Progenitor cell of endocrine pancreas (in vitro differentiated cells): ENCODE data around the gene AFAP1L1. TPM values are rescaled to one million over a fixed set of nuclear protein-coding genes. Genes with fewer than 3 reads are reported as not detected.

ENCODE experiments used
- DNase-seq: peaks from one replicate; pipeline ENCODE4 v3.0.0; 2021; ENCODE audit warnings: low spot score; ENCODE audit not compliant: unreplicated experiment
- H3K27ac Mint-ChIP-seq: 2 replicates; pipeline ENCODE4 v1.8.0; 2021; ENCODE audit warnings: mild to moderate bottlenecking, moderate library complexity, mixed read lengths
- H3K27me3 Mint-ChIP-seq: 2 replicates; pipeline ENCODE4 v1.8.0; 2021; ENCODE audit warnings: mixed read lengths
- H3K36me3 Mint-ChIP-seq: 2 replicates; pipeline ENCODE4 v1.8.0; 2022; ENCODE audit warnings: mixed read lengths; ENCODE audit not compliant: insufficient read depth
- H3K4me1 Mint-ChIP-seq: 2 replicates; pipeline ENCODE4 v1.8.0; 2021; ENCODE audit warnings: low read depth, mixed read lengths
- H3K4me3 Mint-ChIP-seq: 2 replicates; pipeline ENCODE4 v1.8.0; 2021; ENCODE audit warnings: low read depth, mild to moderate bottlenecking, moderate library complexity, mixed read lengths
- H3K9me3 Mint-ChIP-seq: 2 replicates; pipeline ENCODE4 v1.8.0; 2021; ENCODE audit warnings: low read depth, mixed read lengths
- CTCF ChIP-seq: fragments of 200-600 bp; sonication (generic); IDR thresholded peaks from one replicate; pipeline ENCODE4 v1.5.0; 2021; ENCODE audit warnings: antibody characterized with exemption, mild to moderate bottlenecking; ENCODE audit not compliant: unreplicated experiment
- total RNA-seq: library from RNA; stranded (reverse); gene quantifications from 2 replicates; pipeline ENCODE4 v1.2.1, GENCODE V29; 2021

AFAP1L1 gene
- total RNA-seq, 1 donor from 2014 or later, result 0.69 TPM

- no peaks in the 10 kb centered on the region for H3K36me3 Mint-ChIP-seq
- no peak overlapping the region for H3K4me3 Mint-ChIP-seq
- no peak overlapping the region for H3K27ac Mint-ChIP-seq
- no peak for TF ChIP-seq CTCF
- peaks cover 5% of the 10 kb centered on the region for H3K4me1 Mint-ChIP-seq
- peaks cover 12% of the 10 kb centered on the region for H3K27me3 Mint-ChIP-seq
- no peak for DNase-seq
- no peaks in the 10 kb centered on the region for H3K9me3 Mint-ChIP-seq
Measured at GRCh38 chr5:149297340-149298025, 25.8 kb downstream of the AFAP1L1 start.

- Mint-ChIP-seq H3K4me3 (no peak overlapping the region), H3K36me3 (no peaks in the 10 kb centered on the region), H3K27ac (no peak overlapping the region), H3K9me3 (no peaks in the 10 kb centered on the region), H3K4me1 (peaks cover 5% of the 10 kb centered on the region), H3K27me3 (peaks cover 12% of the 10 kb centered on the region)
- TF ChIP-seq CTCF, result no peak
- DNase-seq, result no peak
Measured at GRCh38 chr5:149298163-149298562, 26.5 kb downstream of the AFAP1L1 start.

- Mint-ChIP-seq H3K9me3 (no peaks in the 10 kb centered on the region), H3K36me3 (no peaks in the 10 kb centered on the region), H3K27me3 (peaks cover 12% of the 10 kb centered on the region), H3K27ac (no peak overlapping the region), H3K4me1 (peaks cover 5% of the 10 kb centered on the region), H3K4me3 (no peak overlapping the region)
- TF ChIP-seq CTCF, result no peak
- DNase-seq, result no peak
Measured at GRCh38 chr5:149298842-149299404, 27.3 kb downstream of the AFAP1L1 start.

GRCh38 chr5:149299451-149300054 lies 27.9 kb downstream of the AFAP1L1 start:
- no peak overlapping the region for H3K27ac Mint-ChIP-seq
- peaks cover 5% of the 10 kb centered on the region for H3K4me1 Mint-ChIP-seq
- no peak for TF ChIP-seq CTCF
- no peaks in the 10 kb centered on the region for H3K9me3 Mint-ChIP-seq
- H3K36me3 Mint-ChIP-seq, result no peaks in the 10 kb centered on the region
- DNase-seq, result no peak
- peaks cover 12% of the 10 kb centered on the region for H3K27me3 Mint-ChIP-seq
- no peak overlapping the region for H3K4me3 Mint-ChIP-seq

- no peaks in the 10 kb centered on the region for H3K9me3 Mint-ChIP-seq
- peaks cover 5% of the 10 kb centered on the region for H3K4me1 Mint-ChIP-seq
- no peak overlapping the region for H3K4me3 Mint-ChIP-seq
- H3K27ac Mint-ChIP-seq, result no peak overlapping the region
- peaks cover 6% of the 10 kb centered on the region for H3K27me3 Mint-ChIP-seq
- no peak for DNase-seq
- no peaks in the 10 kb centered on the region for H3K36me3 Mint-ChIP-seq
- TF ChIP-seq CTCF, result no peak
Measured at GRCh38 chr5:149300441-149300840, 28.8 kb downstream of the AFAP1L1 start.
